Measurements from ENCODE around the gene MAP3K20. TPM values are rescaled to one million over a fixed set of nuclear protein-coding genes. Genes with fewer than 3 reads are reported as not detected.

The MAP3K20 gene
- total RNA-seq, 2 experiments from 2014 or later = 8.0 to 10.2 TPM

- no peak for DNase-seq
- intact Hi-C loops (cut with micrococcal nuclease) = no loop called here
- TF ChIP-seq, protein P1, sequence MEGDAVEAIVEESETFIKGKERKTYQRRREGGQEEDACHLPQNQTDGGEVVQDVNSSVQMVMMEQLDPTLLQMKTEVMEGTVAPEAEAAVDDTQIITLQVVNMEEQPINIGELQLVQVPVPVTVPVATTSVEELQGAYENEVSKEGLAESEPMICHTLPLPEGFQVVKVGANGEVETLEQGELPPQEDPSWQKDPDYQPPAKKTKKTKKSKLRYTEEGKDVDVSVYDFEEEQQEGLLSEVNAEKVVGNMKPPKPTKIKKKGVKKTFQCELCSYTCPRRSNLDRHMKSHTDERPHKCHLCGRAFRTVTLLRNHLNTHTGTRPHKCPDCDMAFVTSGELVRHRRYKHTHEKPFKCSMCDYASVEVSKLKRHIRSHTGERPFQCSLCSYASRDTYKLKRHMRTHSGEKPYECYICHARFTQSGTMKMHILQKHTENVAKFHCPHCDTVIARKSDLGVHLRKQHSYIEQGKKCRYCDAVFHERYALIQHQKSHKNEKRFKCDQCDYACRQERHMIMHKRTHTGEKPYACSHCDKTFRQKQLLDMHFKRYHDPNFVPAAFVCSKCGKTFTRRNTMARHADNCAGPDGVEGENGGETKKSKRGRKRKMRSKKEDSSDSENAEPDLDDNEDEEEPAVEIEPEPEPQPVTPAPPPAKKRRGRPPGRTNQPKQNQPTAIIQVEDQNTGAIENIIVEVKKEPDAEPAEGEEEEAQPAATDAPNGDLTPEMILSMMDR (IDR thresholded peaks at IDR 0.05) = no peak
- Mint-ChIP-seq H3K4me1 (ENCODE audit: low read depth) (peaks cover 8% of the 10 kb centered on the region), H3K27me3 (no peaks in the 10 kb centered on the region), H3K4me3 (no peak overlapping the region), H3K36me3 (ENCODE audit: low read depth) (no peaks in the 10 kb centered on the region), H3K27ac (no peak overlapping the region), H3K9me3 (no peaks in the 10 kb centered on the region)
- CTCF ChIA-PET = no interaction called here
- POLR2A ChIA-PET = no interaction called here
- ATAC-seq = peak; percentile 82
Measured at GRCh38 chr2:173286153-173286809, 210.6 kb downstream of the MAP3K20 start.

DNA sequence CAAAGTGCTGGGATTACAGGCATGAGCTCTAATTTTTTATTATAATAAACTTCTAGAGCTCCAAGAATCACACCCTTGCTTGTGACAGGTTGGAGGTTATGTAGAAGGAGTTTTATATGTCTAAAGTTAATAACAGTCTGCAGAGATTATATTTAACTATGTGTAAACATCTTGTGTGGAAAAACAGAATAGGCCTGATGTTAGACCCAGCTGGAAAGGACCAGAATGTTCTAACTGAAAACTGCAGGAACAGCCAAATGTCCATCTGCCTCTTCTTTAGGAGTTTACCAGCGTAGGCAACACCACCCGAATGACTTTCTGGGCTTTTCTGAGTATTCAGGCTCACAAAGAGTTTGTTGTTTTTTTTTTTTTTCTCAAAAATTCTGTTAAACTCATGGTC is 211.9 kb downstream of the MAP3K20 start:
- intact Hi-C loops (cut with micrococcal nuclease) = no loop called here
- H3K9me3 Mint-ChIP-seq = no peaks in the 10 kb centered on the region
- ChIA-PET CTCF (no interaction called here), POLR2A (no interaction called here)
- H3K4me1 Mint-ChIP-seq (ENCODE audit: low read depth) = peaks cover 8% of the 10 kb centered on the region
- no peaks in the 10 kb centered on the region for H3K36me3 Mint-ChIP-seq (ENCODE audit: low read depth)
- H3K27ac Mint-ChIP-seq = no peak overlapping the region
- DNase-seq (no peak), ATAC-seq (no peak)
- H3K4me3 Mint-ChIP-seq = no peak overlapping the region
- TF ChIP-seq, protein P1 (IDR thresholded peaks at IDR 0.05) = no peak
- H3K27me3 Mint-ChIP-seq = no peaks in the 10 kb centered on the region

GRCh38 chr2:173288561-173288960 is 212.9 kb downstream of the MAP3K20 start:
- peak; percentile 30 for DNase-seq
- TF ChIP-seq, protein P1 (IDR thresholded peaks at IDR 0.05) = no peak
- Mint-ChIP-seq H3K27me3 (no peaks in the 10 kb centered on the region), H3K36me3 (ENCODE audit: low read depth) (no peaks in the 10 kb centered on the region), H3K27ac (no peak overlapping the region), H3K4me3 (no peak overlapping the region), H3K9me3 (no peaks in the 10 kb centered on the region), H3K4me1 (ENCODE audit: low read depth) (peaks cover 8% of the 10 kb centered on the region)
- ChIA-PET POLR2A (no interaction called here), CTCF (no interaction called here)
- intact Hi-C loops (cut with micrococcal nuclease) = no loop called here
- peak; percentile 66 for ATAC-seq

DNA sequence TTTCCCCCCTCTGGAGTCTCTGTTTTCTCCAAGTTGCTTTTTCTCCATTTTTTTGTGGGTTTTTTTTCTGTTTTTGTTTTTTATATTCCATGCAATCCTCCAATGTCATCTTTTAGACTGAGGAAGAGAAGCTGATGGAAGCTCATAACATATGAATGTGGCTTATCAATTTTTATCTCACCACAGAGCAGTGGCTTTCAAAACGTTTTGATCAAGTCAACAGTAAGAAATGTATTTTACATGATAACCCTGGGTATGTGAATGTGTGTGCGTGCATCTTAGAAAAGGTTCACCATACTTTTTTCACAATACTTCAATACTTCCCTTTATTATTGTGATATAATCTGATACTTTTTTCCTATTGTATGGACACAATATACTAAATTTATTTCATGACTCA is 214.4 kb downstream of the MAP3K20 start:
- ATAC-seq (no peak), DNase-seq (no peak)
- ChIA-PET CTCF (interaction anchor here (1.1 to 1.2 kb wide), 2 partner anchors 21 to 45 kb away, joined by 3 read pairs; no protein-coding TSS in a partner anchor), POLR2A (no interaction called here)
- H3K27ac Mint-ChIP-seq = no peak overlapping the region
- H3K27me3 Mint-ChIP-seq = no peaks in the 10 kb centered on the region
- H3K9me3 Mint-ChIP-seq = no peaks in the 10 kb centered on the region
- H3K4me1 Mint-ChIP-seq (ENCODE audit: low read depth) = peaks cover 8% of the 10 kb centered on the region
- no peak overlapping the region for H3K4me3 Mint-ChIP-seq
- TF ChIP-seq, protein P1 (IDR thresholded peaks at IDR 0.05) = no peak
- H3K36me3 Mint-ChIP-seq (ENCODE audit: low read depth) = no peaks in the 10 kb centered on the region
- intact Hi-C loops (cut with micrococcal nuclease) = no loop called here

- DNase-seq = no peak
Measured at GRCh38 chr2:173290518-173290917, 214.9 kb downstream of the MAP3K20 start.

More at GRCh38 chr2:173290518-173290917, 214.9 kb downstream of the MAP3K20 start:
- no peak for ATAC-seq
- intact Hi-C loops (cut with micrococcal nuclease) = no loop called here
- ChIA-PET POLR2A (no interaction called here), CTCF (no interaction called here)
- Mint-ChIP-seq H3K4me1 (ENCODE audit: low read depth) (peaks cover 8% of the 10 kb centered on the region), H3K4me3 (no peak overlapping the region), H3K36me3 (ENCODE audit: low read depth) (no peaks in the 10 kb centered on the region), H3K27me3 (no peaks in the 10 kb centered on the region), H3K27ac (no peak overlapping the region), H3K9me3 (no peaks in the 10 kb centered on the region)
- TF ChIP-seq, protein P1 (IDR thresholded peaks at IDR 0.05) = no peak

Measured in activated CD8-positive, alpha-beta T cell treated with anti-CD3 and anti-CD28 coated beads for 36 hours (primary cell).